K562 (cell line): Measurements from ENCODE around the gene ABCA1. TPM values are rescaled to one million over a fixed set of nuclear protein-coding genes. Genes with fewer than 3 reads are reported as not detected.

Source experiments
- ATAC-seq: fragments of 200-7000 bp; cut with Tn5 transposase; 3 replicates; pipeline ENCODE4 v1.9.1; 2020; ENCODE audit warnings: moderate library complexity
- BruUV-seq: library from RNA; stranded (reverse); fragments of 400-500 nt; replicated peaks from 2 replicates; lab custom pipeline; 2021; lab: Mats Ljungman, UMichigan
- CTCF ChIA-PET: fragments of 300-600 bp; formaldehyde crosslinking; extraction: SDS; loops from one replicate; lab custom pipeline; 2021; ENCODE audit warnings: low intra/inter-chr PET ratio; lab: Yijun Ruan, JAX
- POLR2A ChIA-PET: fragments of 300-600, 350-650 bp; sonication (Branson Sonifier 250); formaldehyde crosslinking; extraction: SDS; loops from one replicate; lab custom pipeline; 2021; ENCODE audit warnings: antibody characterized with exemption, inconsistent platforms; lab: Yijun Ruan, JAX
- DNase-seq, 4 experiments: peaks; one replicate each; pipeline versions ENCODE4 v3.0.0 to v3.0.0-alpha.2; 2011 to 2018; ENCODE audit warnings: low spot score in 3 of 4, mixed read lengths in 3 of 4; ENCODE audit errors: extremely low read depth in 1 of 4
- FAIRE-seq: peaks from 2 replicates; lab custom pipeline; 2011; peaks lifted over from hg19 to GRCh38; lab: Jason Lieb, UNC
- H2AFZ ChIP-seq: 2 replicates; pipeline ENCODE4 v1.6.0; 2011; ENCODE audit warnings: low read depth, low read length, control low read depth, inconsistent platforms
- H3K27ac ChIP-seq: fragments of 200-600 bp; 3 replicates; pipeline ENCODE4 v1.8.0; 2011; ENCODE audit warnings: low read depth, mild to moderate bottlenecking, control low read depth, inconsistent platforms, low read length, moderate library complexity, mixed read lengths; ENCODE audit errors: extremely low read depth
- H3K27me3 ChIP-seq, 2 experiments: fragments of 300-600 bp in 1 of 2; 2 replicates in 1 of 2; 3 replicates in 1 of 2; pipeline versions ENCODE4 v1.6.0 to v1.8.0; 2011; ENCODE audit warnings: inconsistent platforms in 2 of 2, low read length in 2 of 2, mild to moderate bottlenecking in 1 of 2, mixed read lengths in 1 of 2, moderate library complexity in 1 of 2; ENCODE audit not compliant: control insufficient read depth in 2 of 2, insufficient read depth in 2 of 2
- H3K36me3 ChIP-seq: fragments of 300-600 bp; 3 replicates; pipeline ENCODE4 v1.8.0; 2011; ENCODE audit warnings: mild to moderate bottlenecking, low read length, inconsistent platforms; ENCODE audit not compliant: control insufficient read depth, insufficient read depth
- H3K4me1 ChIP-seq, 2 experiments: fragments of 200-600 bp in 1 of 2; replicated peaks in 1 of 2; 2 replicates in 1 of 2; 3 replicates in 1 of 2; pipeline versions ENCODE4 v1.5.1 to v1.8.0; 2011; ENCODE audit warnings: inconsistent platforms in 2 of 2, low read length in 2 of 2, mild to moderate bottlenecking in 1 of 2, mixed read lengths in 1 of 2, moderate library complexity in 1 of 2; ENCODE audit not compliant: control insufficient read depth in 2 of 2, insufficient read depth in 2 of 2
- H3K4me2 ChIP-seq: 2 replicates; pipeline ENCODE4 v1.6.1; 2011; ENCODE audit warnings: low read length, control low read depth, inconsistent platforms, mixed read lengths; ENCODE audit not compliant: insufficient read depth
- H3K4me3 ChIP-seq: fragments of 200-600 bp; sonication (generic), shearing (Covaris generic); 2 replicates; pipeline ENCODE4 v1.5.1; 2016; ENCODE audit warnings: control low read depth, inconsistent platforms
- H3K79me2 ChIP-seq: fragments of 200-600 bp; 3 replicates; pipeline ENCODE4 v1.8.0; 2011; ENCODE audit warnings: low read length, inconsistent platforms; ENCODE audit not compliant: control insufficient read depth, insufficient read depth
- H3K9ac ChIP-seq, 2 experiments: 2 replicates each; pipeline versions ENCODE4 v1.6.0 to v1.6.1; 2011; ENCODE audit warnings: low read depth in 2 of 2, low read length in 2 of 2, control low read depth in 1 of 2, inconsistent platforms in 1 of 2, mild to moderate bottlenecking in 1 of 2, mixed read lengths in 1 of 2; ENCODE audit not compliant: insufficient read depth in 1 of 2
- H3K9me1 ChIP-seq: one replicate; pipeline ENCODE4 v1.6.0; 2011; ENCODE audit warnings: inconsistent platforms, mild to moderate bottlenecking, low read length, moderate library complexity; ENCODE audit not compliant: control insufficient read depth, insufficient read depth
- H3K9me3 ChIP-seq: replicated peaks from 2 replicates; pipeline ENCODE4 v1.5.1; 2011; ENCODE audit warnings: low read depth, low read length, inconsistent platforms; ENCODE audit not compliant: control insufficient read depth, insufficient read depth
- H4K20me1 ChIP-seq: replicated peaks from 2 replicates; pipeline ENCODE4 v1.6.1; 2011; ENCODE audit warnings: low read length, inconsistent platforms, mixed read lengths; ENCODE audit not compliant: control insufficient read depth, insufficient read depth
- CEBPG ChIP-seq, 3 experiments: fragments of 200-800 bp in 1 of 3; sonication (Bioruptor generic) in 1 of 3; sonication (generic) in 1 of 3; formaldehyde crosslinking in 1 of 3; IDR thresholded peaks in 2 of 3; conservative IDR thresholded peaks in 1 of 3; 2 replicates each; pipeline versions ENCODE4 v1.6.1 to v1.8.0; 2016 to 2022; ENCODE audit warnings: missing compliant biosample characterization in 2 of 3, missing genetic modification characterization in 2 of 3, mild to moderate bottlenecking in 1 of 3, missing genetic modification reagents in 1 of 3
- FOSL1 ChIP-seq: fragments of 200-800 bp; sonication (Bioruptor generic); conservative IDR thresholded peaks from 2 replicates; pipeline ENCODE4 v1.6.1; 2016; ENCODE audit warnings: missing genetic modification characterization, missing compliant biosample characterization
- NR2C2 ChIP-seq, 2 experiments: fragments of 200-800 bp in 1 of 2; sonication (Bioruptor generic) in 1 of 2; sonication (generic) in 1 of 2; formaldehyde crosslinking in 1 of 2; IDR thresholded peaks; 2 replicates each; pipeline versions ENCODE4 v1.6.1 to v1.8.0; 2016 to 2022; ENCODE audit warnings: mild to moderate bottlenecking in 1 of 2, missing compliant biosample characterization in 1 of 2, missing genetic modification characterization in 1 of 2, missing genetic modification reagents in 1 of 2
- WGBS: fragments of 100-300 bp; shearing (Covaris generic); methylation state at CpG from one replicate; pipeline ENCODE4 v1.1.6; 2016; ENCODE audit warnings: low coverage, mixed read lengths; ENCODE audit not compliant: insufficient coverage; ENCODE audit errors: missing lambda C conversion rate; 5-methylcytosine and 5-hydroxymethylcytosine counted together
- in situ Hi-C: fragments of 300-500 bp; cut with MboI; formaldehyde crosslinking; loops from 4 replicates; pipeline ENCODE4 v1.15.0; 2018; ENCODE audit warnings: inconsistent platforms, mixed read lengths
- intact Hi-C: fragments of 100-400 bp; cut with micrococcal nuclease; formaldehyde crosslinking; loops from 2 replicates; pipeline ENCODE4 v1.14.2; 2022
- polyA plus RNA-seq, 8 experiments: library from polyadenylated mRNA; depleted of rRNA in 4 of 8; stranded (reverse) in 5 of 8; unstranded in 3 of 8; fragments of >200 nt; fragmentation: Nextera tagmentation in 2 of 8; fragmentation: Illumina TruSeq in 1 of 8; extraction: Ambion mirVana in 2 of 8; extraction: Trizol in 1 of 8; gene quantifications; 2 replicates each; pipeline versions ENCODE4 v1.2.1 to v1.2.3, GENCODE V29; 2011 to 2014; ENCODE audit warnings: inconsistent platforms in 1 of 8, missing spikeins in 1 of 8
- total RNA-seq, 7 experiments: library from RNA; depleted of rRNA in 6 of 7; stranded (reverse); fragments of >200 nt in 6 of 7; fragmentation: Illumina TruSeq in 2 of 7; extraction: Trizol in 2 of 7; gene quantifications; 2 replicates each; pipeline versions ENCODE4 v1.2.1 to v1.2.3, GENCODE V29; 2011 to 2021; ENCODE audit warnings: low replicate concordance in 1 of 7
- TF ChIP-seq, protein P1 (sequence below): sonication (generic); formaldehyde crosslinking; IDR thresholded peaks from 2 replicates; pipeline ENCODE4 v1.8.0; 2022; ENCODE audit warnings: mild to moderate bottlenecking, missing genetic modification reagents

ABCA1 gene
- total and polyA plus RNA-seq, 9 of the 15 experiments (the other 6 are each of a cell fraction or from before 2014, with no cell fraction given), result under 0.01 to 0.18 (median 0.02) TPM; not detected in 5

DNA sequence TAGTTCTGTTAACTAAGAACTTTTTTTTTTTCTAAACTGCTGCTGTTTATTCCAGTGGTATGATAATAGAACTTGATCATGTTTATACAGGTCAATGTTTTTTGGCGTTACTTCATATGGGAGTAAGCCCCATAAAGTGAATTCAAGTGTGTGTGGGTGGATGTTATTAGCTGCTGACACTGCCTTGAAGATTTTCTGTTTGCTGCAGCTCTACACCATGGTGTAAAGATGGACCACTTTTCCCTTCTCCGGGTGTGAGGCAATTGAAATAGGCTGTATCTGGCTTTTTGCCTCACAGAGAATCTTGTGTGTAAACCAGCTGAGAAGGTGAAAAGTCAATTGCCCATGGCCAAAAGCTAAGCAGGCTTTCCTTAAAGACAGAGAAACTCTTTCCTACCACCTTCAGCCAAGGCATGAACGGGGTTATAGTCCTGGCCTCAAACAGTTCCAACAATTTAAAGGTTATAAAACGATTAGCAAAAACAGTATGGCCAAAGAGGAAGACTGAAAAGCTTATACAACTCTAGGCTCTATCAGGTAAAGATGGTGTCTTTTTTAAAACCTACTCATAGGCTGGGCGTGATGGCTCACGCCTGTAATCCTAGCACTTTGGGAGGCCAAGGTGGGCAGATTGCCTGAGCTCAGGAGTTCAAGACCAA lies 33.9 kb upstream of the ABCA1 start:
- Histone ChIP-seq H3K36me3 (no peaks in the 10 kb centered on the region), H3K9me3 (no peaks in the 10 kb centered on the region), H3K4me3 (no peak overlapping the region), H3K27ac (no peak overlapping the region), H3K27me3 (peaks cover 0 to 8% of the 10 kb centered on the region in 2 experiments; a peak in 1 of 5 replicates), H3K9me1 (no peaks in the 10 kb centered on the region), H3K9ac (no peak overlapping the region), H3K4me1 (no peaks in the 10 kb centered on the region; a peak in 1 of 5 replicates), H4K20me1 (no peaks in the 10 kb centered on the region), H3K79me2 (no peaks in the 10 kb centered on the region), H3K4me2 (no peak overlapping the region), H2AFZ (no peak overlapping the region)
- ATAC-seq (no peak), DNase-seq (no peak), FAIRE-seq (no peak)
- ChIA-PET POLR2A (no interaction called here), CTCF (no interaction called here)
- 15% methylated on average over 6 of the region's 6 CpGs for WGBS
- in situ Hi-C loops, result no loop called here
- no TSS peak for BruUV-seq
- intact Hi-C loops, result no loop called here
- TF ChIP-seq FOSL1 (tag), result 0 out of 2 replicates have a peak, but pooled peaks have one; percentile 2
- TF ChIP-seq NR2C2 (CRISPR knock-in tag; IDR thresholded peaks at IDR 0.05), result no peak
- TF ChIP-seq NR2C2 (tag; IDR thresholded peaks at IDR 0.05), result peak; percentile 52; the same call in 1 of the 2 replicates
- no peak for TF ChIP-seq CEBPG (CRISPR knock-in tag; IDR thresholded peaks at IDR 0.05)
- TF ChIP-seq CEBPG (tag; conservative IDR thresholded peaks at IDR 0.05 in 1 of 2, IDR thresholded peaks at IDR 0.05 in 1 of 2), result 0 out of 4 replicates have a peak, but pooled peaks of 1 of the 2 experiments have one; percentile 7
- TF ChIP-seq, protein P1, sequence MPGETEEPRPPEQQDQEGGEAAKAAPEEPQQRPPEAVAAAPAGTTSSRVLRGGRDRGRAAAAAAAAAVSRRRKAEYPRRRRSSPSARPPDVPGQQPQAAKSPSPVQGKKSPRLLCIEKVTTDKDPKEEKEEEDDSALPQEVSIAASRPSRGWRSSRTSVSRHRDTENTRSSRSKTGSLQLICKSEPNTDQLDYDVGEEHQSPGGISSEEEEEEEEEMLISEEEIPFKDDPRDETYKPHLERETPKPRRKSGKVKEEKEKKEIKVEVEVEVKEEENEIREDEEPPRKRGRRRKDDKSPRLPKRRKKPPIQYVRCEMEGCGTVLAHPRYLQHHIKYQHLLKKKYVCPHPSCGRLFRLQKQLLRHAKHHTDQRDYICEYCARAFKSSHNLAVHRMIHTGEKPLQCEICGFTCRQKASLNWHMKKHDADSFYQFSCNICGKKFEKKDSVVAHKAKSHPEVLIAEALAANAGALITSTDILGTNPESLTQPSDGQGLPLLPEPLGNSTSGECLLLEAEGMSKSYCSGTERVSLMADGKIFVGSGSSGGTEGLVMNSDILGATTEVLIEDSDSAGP (CRISPR knock-in tag), result no peak
